GM23338 (cell line): ENCODE measurements around the gene SLC41A2. TPM values are rescaled to one million over a fixed set of nuclear protein-coding genes. Genes with fewer than 3 reads are reported as not detected.

ENCODE experiments used
- CREB1 ChIP-seq: fragments of 250-450 bp; sonication (Bioruptor Pico); IDR thresholded peaks from 2 replicates; pipeline ENCODE4 v1.5.0; 2020; ENCODE audit warnings: low read depth, mild to moderate bottlenecking, moderate library complexity
- EZH2 ChIP-seq: fragments of 200-600 bp; sonication (generic); IDR thresholded peaks from one replicate; pipeline ENCODE4 v1.8.0; 2017; ENCODE audit warnings: antibody characterized with exemption, mild to moderate bottlenecking, low read depth; ENCODE audit not compliant: unreplicated experiment
- JUNB ChIP-seq: IDR thresholded peaks from one replicate; pipeline ENCODE4 v1.6.1; 2016; ENCODE audit warnings: antibody characterized with exemption; ENCODE audit not compliant: unreplicated experiment
- POLR2AphosphoS5 ChIP-seq: IDR thresholded peaks from 2 replicates; pipeline ENCODE4 v1.6.1; 2016; ENCODE audit warnings: antibody characterized with exemption, low read depth
- ZNF114 ChIP-seq: fragments of 250-450 bp; sonication (Bioruptor Pico); IDR thresholded peaks from 2 replicates; pipeline ENCODE4 v1.5.0; 2020; ENCODE audit warnings: mild to moderate bottlenecking, moderate library complexity
- ZNF462 ChIP-seq: fragments of 250-450 bp; sonication (Bioruptor Pico); IDR thresholded peaks from 2 replicates; pipeline ENCODE4 v1.5.0; 2020; ENCODE audit warnings: mild to moderate bottlenecking, moderate library complexity
- polyA plus RNA-seq: library from polyadenylated mRNA; unstranded; fragments of >200 nt; fragmentation: Nextera tagmentation; extraction: Ambion mirVana; gene quantifications from 2 replicates; pipeline ENCODE4 v1.2.1, GENCODE V29; 2016
- total RNA-seq: library from RNA; depleted of rRNA; stranded (reverse); fragments of >200 nt; shearing (Covaris generic); gene quantifications from 2 replicates; pipeline ENCODE4 v1.2.3, GENCODE V29; 2014; rRNA removed

SLC41A2 gene
- total and polyA plus RNA-seq, 2 experiments from 2014 or later: 1.5 to 6.8 TPM

DNA sequence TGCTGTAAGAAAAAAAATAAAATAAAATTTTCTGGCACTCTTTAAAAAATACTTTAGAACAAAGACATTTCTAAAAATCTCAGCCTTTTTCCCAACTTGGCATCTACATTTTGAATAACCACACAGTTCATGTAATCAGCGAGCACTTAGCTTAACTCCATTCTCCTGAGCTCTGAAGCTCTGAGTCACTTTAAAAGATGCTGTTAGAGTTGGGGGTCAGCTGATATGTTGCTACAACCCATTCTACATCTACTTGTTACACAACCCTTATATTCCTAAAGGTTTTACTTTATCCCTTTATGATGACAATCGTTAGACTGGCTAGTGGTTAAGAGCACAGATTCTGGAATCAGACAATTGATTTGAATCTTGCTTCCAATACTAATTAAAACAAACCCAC lies 48.3 kb downstream of the SLC41A2 start (continued):
- TF ChIP-seq EZH2 (no peak), ZNF462 (CRISPR knock-in tag) (no peak), POLR2AphosphoS5 (no peak), CREB1 (CRISPR knock-in tag) (no peak), JUNB (no peak), ZNF114 (no peak)

Other genes starting within 250 kb of the SLC41A2 start
- gene NOPCHAP1, start 28.0 kb upstream of the SLC41A2 start, total RNA-seq: 14.2 and 14.7 TPM in 2 replicates
- gene NOPCHAP1, start 28.0 kb upstream of the SLC41A2 start, polyA plus RNA-seq: 221 and 227 TPM in 2 replicates
- gene ALDH1L2, start 126.2 kb upstream of the SLC41A2 start, total RNA-seq: 3.9 and 9.1 TPM in 2 replicates
- gene ALDH1L2, start 126.2 kb upstream of the SLC41A2 start, polyA plus RNA-seq: 3.4 and 5.8 TPM in 2 replicates
- 83.0 and 94.9 TPM in 2 replicates for gene WASHC4, start 149.4 kb upstream of the SLC41A2 start, total RNA-seq
- 75.7 and 83.5 TPM in 2 replicates for gene WASHC4, start 149.4 kb upstream of the SLC41A2 start, polyA plus RNA-seq